GM10847 (cell line): Measurements from ENCODE around the gene COBLL1.

Experiments
- POLR2A ChIP-seq: IDR thresholded peaks from 2 replicates; pipeline ENCODE4 v1.6.1; 2011; ENCODE audit not compliant: insufficient read length; ENCODE audit errors: extremely low read depth

Gene COBLL1

DNA sequence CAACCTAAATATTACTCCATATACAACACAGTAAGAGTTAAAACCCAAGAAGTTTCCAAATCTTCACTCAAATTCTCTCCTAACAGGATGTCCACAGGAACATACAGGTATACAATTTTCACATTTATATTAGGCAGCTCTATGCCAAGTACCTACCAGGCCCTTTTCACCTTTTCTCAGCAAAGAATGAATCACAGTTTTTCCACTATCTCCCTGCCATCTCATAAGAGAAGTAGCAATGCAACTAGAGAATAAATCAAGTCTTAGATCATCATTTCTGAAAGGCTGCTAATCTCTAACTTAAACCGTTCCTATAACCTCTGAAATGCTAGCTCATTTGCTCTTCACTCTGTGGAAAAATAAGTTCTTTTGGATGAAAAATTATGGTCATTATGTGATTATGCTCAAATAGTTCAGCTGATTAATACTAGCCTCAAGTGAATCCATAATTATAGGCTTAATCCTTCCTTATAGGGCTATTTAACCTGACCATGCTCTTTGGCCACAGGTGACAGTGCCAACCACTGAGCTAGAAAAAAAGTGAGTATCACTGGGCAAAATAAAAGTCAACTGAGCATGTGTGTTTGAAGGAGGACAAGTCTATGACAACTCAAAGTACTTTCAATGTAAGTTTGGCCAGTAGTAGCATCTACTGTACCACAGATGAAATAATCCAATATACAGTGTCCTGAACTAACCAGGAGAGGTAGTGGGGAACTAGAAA, 79.7 kb downstream of the COBLL1 start:
- no peak for TF ChIP-seq POLR2A

DNA sequence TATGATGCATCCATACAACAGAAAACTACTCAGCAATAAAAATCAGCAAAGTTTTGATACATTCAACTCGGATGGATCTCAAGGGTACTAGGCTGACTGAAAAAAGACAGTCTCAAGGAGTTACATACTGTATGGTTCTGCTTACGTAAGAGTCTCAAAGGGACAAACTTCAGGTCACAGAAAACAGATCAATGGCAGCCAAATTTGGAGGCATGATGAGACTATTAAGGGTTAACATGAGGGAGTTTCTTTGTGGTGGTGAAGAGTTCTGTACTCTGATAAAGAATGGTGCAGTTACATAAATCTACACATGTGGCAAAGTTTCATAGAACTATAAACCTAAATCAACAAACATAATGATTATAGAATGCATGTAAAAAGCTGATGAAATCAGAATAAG, 81.4 kb downstream of the COBLL1 start:
- no peak for TF ChIP-seq POLR2A

DNA sequence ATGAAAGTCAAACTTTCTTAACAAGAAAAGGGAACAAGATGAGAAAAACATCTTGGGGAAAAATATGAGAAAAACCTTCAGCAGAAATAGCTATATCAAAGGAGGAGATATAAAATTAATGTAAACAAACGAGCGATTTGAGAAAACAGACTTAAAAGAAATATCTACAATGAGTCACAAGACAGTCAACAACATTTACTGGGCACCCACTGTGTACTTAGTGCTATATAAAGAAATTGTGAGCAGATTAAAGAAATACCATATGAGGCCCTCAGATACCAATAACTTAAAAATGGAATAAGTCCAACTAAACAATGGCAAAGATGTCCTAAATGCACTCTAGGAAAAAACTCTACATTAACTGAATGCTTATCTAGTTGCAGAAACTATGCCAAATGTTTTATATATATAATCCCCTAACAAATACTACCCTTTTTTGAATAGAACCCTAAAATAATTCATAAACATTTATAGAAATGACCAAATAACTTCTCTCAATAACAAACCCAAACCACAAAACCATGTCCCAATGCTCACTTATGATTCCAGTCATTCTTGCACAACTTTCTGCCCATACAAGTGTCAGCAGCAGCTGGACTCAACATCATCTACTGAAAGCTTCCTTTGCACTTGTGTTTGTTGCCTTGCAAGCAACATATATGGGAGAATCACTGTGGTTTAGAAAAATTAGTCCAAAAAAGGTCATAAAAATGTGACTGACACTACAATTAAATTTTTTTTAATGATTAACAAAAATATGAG, 83.5 kb downstream of the COBLL1 start:
- TF ChIP-seq POLR2A = no peak

DNA sequence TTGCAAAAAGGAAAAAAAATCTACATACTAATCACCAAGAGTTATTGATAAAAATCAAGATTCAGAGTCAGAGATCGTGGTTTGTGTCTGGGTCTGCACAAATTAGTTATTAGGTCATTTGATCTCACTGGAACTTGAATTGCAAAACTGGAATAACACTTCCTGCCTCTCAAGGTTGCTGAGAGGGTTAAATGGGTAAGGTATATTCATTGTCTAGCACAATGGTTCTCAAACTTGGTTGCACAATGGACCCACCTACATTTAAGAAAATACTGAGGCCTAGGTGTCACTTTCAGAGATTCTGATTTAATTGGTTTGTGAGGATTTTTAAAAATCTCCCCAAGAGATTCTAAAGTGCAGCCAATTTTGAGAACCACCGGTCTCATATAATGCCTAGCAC, 84.8 kb downstream of the COBLL1 start:
- no peak for TF ChIP-seq POLR2A

DNA sequence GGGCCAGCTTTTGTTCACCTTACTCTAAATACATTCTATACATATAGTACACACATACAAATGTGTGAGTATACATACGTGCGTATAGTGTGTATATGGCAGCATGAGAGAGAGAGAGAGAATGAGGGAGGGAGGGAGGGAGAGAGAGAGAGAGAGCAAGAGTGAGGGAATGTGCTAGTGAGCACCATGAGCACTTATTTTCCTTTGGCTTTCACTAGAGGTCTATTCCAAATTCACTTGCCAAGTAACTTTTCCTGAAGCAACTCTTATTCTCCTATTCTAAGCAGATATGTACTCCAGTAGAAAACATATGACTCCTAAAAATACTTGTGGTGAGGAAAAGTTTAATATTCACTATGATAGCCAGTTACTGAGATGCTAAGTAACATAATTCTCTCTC, 85.7 kb downstream of the COBLL1 start:
- no peak for TF ChIP-seq POLR2A

DNA sequence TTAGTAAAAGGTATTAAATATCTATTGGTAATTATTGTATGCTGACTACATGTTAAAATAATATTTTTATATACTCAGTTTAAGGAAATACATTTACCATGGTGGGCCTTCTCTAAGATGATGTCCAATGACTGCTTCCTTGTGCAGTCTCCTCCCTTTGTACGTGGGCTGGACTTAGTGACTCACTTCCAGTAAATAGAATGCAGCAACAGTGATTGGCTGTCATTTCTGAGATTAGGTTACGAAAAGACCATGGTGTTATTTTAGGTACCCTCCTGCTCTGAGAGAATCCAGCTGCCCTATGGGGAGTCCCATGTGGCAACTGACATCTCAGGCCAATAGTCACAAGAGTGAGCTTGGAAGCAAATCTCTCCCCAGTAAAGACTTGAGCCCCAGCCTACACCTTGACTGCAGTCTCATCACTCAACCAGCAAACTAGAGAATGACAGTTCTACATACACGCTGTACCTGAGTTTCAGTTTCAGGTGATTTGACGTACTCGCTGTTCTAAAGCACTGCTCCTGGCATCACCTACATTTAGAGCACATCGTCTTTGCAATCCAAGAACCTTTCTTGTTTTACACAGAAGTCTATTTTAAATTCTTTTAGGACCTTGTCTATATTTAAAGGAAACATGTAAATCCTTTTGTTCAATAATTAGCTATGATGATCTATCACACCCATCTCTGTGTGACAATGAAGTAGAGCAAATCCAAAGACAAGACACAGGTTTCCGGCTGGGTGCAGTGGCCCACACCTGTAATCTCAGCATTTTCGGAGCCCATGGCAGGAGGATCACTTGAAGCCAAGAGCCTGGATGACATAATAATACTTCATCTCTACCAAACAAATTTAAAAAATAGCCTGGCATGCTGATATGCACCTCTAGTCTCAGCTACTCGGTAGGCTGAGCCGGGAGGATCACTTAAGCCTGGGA, 87.2 kb downstream of the COBLL1 start:
- no peak for TF ChIP-seq POLR2A

DNA sequence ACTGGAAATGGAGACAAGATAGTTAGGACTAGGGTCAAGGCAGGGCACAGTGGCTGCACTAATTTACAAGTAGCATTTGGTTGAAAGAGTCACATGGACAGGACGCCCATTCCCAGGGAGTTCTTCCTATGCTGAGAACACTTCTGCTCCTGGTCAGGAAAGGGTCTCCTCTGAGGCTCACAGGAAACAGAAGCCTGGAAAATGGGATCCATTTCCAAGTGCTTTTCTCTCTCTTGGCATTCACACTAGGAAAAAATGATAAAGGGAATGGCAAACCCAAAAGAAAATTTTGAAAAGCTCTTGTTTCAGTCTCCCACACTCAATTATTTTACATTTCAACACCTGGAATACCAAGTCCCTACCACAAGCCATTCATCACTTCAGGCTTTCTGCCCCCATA, 88.7 kb downstream of the COBLL1 start:
- no peak for TF ChIP-seq POLR2A

DNA sequence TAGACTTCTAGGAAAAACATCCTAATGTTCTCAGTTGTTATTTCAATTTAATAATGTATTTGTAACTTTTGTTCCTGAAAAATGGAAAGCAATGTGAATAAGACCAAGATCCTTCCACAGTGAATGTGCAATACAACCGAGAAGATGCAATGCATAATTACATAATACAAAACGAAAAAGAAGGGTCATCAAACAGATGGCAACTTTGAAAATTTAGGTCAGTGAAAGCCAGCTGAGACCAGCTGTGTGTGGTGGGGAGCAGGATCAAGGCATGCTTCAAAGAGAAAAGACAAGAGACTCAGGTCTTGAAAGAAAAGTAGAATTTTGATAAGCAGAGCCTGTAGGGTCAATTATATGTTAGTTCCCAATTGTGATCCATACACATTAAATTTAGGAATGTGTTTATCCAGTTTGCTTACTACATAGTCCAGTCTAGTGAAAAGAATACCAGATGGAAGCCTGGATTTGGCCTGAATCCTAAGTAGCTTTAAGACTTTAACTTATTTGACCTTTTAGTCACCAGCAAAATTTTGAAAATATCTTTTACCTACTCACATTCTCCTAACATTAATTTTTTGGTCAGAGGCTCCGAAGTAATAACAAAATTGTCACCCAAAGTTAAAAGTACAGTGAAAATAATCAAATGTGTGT, 93.7 kb downstream of the COBLL1 start:
- no peak for TF ChIP-seq POLR2A

DNA sequence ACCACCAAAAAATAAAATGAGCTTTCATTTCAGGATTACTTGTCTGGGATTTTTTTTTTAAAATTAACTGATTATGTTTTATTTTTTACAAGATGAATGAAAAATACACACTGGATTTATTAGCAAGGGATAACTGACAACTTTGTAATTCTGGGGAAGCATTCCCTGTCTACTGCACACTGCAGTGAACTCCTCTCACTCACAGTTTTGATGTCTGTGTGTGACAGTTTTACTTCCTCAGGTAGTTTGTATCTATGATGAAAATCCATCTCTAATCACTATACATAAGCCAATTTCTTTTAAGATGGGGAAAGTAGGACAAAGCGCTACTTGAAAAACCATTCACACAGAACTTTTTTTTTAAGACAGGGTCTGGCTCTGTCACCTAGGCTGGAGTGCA, 94.5 kb downstream of the COBLL1 start:
- no peak for TF ChIP-seq POLR2A

DNA sequence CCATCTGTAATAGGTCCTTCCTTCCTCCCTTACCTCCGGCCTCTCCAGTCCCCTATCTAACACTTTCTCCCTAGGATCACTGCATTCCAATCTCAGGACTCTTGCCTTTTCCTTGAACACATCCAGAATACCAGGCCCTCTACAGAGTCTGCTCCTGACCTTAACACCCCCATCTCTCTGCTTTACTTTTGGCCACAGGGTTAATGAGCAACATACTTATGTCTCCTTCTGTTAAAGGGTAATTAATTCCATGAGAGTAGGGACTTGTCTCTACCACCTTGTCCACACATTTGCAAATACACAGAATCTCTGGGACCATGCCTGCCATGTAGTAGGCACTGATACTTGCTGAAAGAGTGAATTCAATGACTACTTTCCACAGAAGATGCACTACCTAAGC, 94.9 kb downstream of the COBLL1 start:
- no peak for TF ChIP-seq POLR2A

DNA sequence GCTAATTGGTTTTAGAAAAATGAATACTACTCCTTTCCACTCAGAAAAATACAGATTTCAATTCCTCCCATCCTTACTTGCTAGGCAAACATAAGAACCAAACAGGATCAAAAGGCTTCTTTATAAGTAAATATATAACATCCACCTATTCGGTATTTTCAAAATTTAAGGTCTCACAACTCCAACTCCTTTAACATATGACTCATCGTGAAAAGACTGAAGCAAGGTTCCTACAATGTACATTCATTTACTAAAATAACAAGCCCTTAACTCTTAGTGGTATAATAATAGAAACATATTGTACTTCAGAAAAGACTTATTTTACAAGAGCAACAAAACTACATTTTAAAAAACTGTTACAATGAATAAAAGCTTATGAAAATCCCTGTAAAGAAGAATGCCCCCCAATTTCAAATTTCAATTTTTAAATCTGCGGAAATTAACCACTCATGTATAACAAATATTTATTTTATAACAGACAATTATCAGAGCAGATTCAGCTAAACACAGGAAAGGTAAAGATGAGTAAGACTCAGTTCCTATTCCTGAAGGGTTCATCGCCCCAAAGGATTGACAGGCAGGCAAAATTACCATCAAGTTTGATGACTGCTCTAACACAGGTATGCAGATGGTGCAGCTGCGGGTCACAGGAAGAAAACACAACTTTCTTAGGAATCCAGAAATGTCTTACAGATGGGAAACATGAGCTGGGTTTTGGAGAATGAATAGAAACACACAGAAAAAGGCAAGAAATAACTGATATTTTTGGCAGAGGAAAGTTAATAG, 96.4 kb downstream of the COBLL1 start:
- no peak for TF ChIP-seq POLR2A

DNA sequence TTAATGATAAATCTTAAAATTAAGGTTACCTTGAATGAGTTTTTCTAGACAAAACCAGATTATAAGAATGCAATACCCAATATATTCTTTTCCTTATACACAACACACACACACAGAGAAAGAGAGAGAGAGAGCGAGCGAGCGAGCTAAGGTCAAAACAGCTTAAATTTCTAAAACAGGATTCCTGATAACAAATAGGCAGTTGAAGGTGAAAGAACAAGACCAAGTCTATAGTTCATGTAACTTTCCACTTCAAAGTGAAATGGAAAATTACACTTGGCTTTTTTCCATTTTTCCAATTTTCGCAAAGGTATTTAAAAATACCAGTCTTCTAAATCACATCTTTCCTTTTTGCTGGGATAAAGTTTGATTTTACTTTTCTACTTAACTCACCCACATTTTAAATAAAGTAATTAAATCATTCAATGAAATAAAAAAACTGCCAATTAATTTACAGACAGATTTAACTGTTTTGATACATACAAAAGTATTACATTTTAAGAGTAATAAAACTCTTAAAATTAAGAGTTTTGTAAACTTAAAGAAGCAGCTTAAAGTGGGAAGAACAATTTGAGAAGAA, 98.8 kb downstream of the COBLL1 start:
- no peak for TF ChIP-seq POLR2A

DNA sequence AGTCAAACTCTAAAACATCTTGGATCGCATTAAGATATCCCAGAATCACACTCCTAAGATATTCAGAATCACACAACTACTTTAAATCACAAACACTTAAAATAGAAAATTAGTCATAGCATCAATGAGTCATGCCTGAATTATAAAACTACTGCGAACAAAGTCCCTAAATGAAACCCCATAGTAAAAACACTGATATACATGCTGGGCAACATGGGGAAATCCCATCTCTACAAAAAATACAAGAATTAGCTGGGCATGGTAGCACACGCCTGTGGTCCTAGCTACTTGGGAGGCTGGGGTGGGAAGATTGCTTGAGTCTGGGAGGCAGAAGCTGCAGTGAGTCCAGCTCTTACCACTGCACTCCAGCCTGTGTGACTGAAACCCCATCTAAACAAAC, 101.7 kb downstream of the COBLL1 start:
- TF ChIP-seq POLR2A = no peak

DNA sequence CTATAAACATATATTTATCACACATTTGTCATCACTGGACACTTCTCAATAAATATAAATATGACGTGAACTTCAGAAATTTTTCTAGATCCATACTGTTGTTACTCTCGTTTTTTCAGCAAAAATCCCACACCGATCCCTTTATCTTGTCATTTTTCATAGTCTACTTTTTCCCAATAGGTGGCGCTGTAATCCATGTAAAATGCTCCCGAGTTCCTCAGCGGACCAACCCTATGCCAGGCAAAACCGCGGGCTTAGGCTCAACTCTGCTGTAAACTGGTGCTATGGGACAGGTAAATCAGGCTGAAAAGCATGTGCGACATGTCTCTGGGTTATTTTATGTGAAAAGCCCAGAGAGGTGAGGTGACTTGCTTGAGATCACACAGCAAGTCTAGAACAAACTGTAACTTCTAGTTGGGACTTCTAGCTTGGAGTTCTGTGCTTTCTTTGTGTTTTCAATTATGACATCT, 104.0 kb downstream of the COBLL1 start:
- no peak for TF ChIP-seq POLR2A
